ENCODE data around the gene SOD1. TPM values are rescaled to one million over a fixed set of nuclear protein-coding genes. Genes with fewer than 3 reads are reported as not detected.
A peak's percentile ranks its signal among the peaks of the same experiment; 100 is the strongest.

The SOD1 gene
- total RNA-seq, 1 donor = 207 TPM

DNA sequence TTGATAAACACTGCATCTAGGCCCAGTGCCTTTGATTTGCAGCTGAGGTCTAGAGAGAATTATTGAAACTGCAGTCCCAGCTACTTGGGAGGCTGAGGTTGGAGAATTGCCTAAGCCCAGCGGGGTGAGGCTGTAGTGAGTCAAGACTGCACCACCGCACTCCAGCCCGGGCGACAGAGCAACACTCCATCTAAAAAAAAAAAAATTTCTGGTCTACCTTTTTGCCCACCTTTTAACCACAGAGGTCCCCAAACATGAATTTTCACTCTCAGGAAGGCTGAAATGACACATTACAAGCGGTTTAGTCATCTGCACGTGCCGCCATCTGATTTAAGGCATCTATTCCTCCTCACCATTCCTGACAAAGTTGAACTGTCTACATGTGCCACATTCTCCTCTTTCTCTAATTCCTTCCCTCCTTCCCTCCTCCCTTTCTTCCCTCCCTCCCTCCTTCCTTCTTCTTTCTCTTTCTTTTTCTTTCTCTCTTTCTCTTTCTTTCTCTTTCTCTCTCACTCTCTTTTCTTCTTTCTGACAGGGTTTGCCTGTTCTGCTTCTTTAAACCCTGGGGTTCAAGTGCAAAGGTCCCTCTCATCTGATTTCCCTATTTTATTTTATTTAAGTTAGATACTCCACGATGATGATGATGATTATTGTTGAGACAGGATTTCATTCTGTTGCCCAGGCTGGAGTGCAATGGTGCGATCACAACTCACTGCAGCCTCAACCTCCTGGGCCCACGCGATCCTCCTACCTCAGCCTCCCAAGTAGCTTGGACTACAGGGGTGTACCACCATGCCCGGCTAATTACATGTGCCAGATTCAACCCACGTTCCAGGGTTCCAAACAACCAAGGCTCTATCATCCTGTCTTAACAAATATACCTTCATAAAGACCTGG lies 3.0 kb upstream of the SOD1 start:
- Histone ChIP-seq H3K79me2 (ENCODE audit: insufficient read depth, low read length) (peaks cover 20% of the 10 kb centered on the region), H3K27ac (ENCODE audit: low read depth, low read length) (no peak overlapping the region), H4K20me1 (ENCODE audit: insufficient read depth, low read length) (peaks cover 10% of the 10 kb centered on the region), H2AFZ (ENCODE audit: low read length) (no peak overlapping the region), H3K4me1 (ENCODE audit: insufficient read depth, low read length) (peaks cover 10% of the 10 kb centered on the region), H3K4me2 (ENCODE audit: insufficient read depth, low read length) (no peak overlapping the region), H3K27me3 (ENCODE audit: insufficient read depth, low read length) (no peaks in the 10 kb centered on the region), H3K36me3 (ENCODE audit: insufficient read depth, low read length) (no peaks in the 10 kb centered on the region), H3K9me3 (ENCODE audit: low read depth, low read length) (no peaks in the 10 kb centered on the region), H3K4me3 (ENCODE audit: insufficient read depth, low read length) (no peak overlapping the region)
- TF ChIP-seq, protein P1, sequence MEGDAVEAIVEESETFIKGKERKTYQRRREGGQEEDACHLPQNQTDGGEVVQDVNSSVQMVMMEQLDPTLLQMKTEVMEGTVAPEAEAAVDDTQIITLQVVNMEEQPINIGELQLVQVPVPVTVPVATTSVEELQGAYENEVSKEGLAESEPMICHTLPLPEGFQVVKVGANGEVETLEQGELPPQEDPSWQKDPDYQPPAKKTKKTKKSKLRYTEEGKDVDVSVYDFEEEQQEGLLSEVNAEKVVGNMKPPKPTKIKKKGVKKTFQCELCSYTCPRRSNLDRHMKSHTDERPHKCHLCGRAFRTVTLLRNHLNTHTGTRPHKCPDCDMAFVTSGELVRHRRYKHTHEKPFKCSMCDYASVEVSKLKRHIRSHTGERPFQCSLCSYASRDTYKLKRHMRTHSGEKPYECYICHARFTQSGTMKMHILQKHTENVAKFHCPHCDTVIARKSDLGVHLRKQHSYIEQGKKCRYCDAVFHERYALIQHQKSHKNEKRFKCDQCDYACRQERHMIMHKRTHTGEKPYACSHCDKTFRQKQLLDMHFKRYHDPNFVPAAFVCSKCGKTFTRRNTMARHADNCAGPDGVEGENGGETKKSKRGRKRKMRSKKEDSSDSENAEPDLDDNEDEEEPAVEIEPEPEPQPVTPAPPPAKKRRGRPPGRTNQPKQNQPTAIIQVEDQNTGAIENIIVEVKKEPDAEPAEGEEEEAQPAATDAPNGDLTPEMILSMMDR (IDR thresholded peaks at IDR 0.05; ENCODE audit: extremely low read depth, low read depth, low read length) = no peak
- no peak for DNase-seq (ENCODE audit: insufficient read length, low spot score, missing footprints)

- Histone ChIP-seq H3K4me1 (ENCODE audit: insufficient read depth, low read length) (peaks cover 13% of the 10 kb centered on the region), H3K4me2 (ENCODE audit: insufficient read depth, low read length) (no peak overlapping the region), H3K9me3 (ENCODE audit: low read depth, low read length) (no peaks in the 10 kb centered on the region), H2AFZ (ENCODE audit: low read length) (no peak overlapping the region), H4K20me1 (ENCODE audit: insufficient read depth, low read length) (peaks cover 18% of the 10 kb centered on the region), H3K4me3 (ENCODE audit: insufficient read depth, low read length) (no peak overlapping the region), H3K36me3 (ENCODE audit: insufficient read depth, low read length) (peaks cover 9% of the 10 kb centered on the region), H3K79me2 (ENCODE audit: insufficient read depth, low read length) (peaks cover 35% of the 10 kb centered on the region), H3K27me3 (ENCODE audit: insufficient read depth, low read length) (no peaks in the 10 kb centered on the region), H3K27ac (ENCODE audit: low read depth, low read length) (no peak overlapping the region)
- DNase-seq (ENCODE audit: insufficient read length, low spot score, missing footprints) = no peak
- TF ChIP-seq, protein P1 (IDR thresholded peaks at IDR 0.05; ENCODE audit: extremely low read depth, low read depth, low read length) = no peak
These were observed 1.4 kb upstream of the SOD1 start for GRCh38 chr21:31658053-31658452.

DNA sequence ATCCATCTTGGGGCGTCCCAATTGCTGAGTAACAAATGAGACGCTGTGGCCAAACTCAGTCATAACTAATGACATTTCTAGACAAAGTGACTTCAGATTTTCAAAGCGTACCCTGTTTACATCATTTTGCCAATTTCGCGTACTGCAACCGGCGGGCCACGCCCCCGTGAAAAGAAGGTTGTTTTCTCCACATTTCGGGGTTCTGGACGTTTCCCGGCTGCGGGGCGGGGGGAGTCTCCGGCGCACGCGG lies 282 bp upstream of the SOD1 start:
- H4K20me1 ChIP-seq (ENCODE audit: insufficient read depth, low read length) = peaks cover 18% of the 10 kb centered on the region
- no peaks in the 10 kb centered on the region for H3K27me3 ChIP-seq (ENCODE audit: insufficient read depth, low read length)
- peak overlapping the region; percentile 91 for H2AFZ ChIP-seq (ENCODE audit: low read length)
- peak overlapping the region; percentile 83 for H3K27ac ChIP-seq (ENCODE audit: low read depth, low read length)
- TF ChIP-seq, protein P1 (IDR thresholded peaks at IDR 0.05; ENCODE audit: extremely low read depth, low read depth, low read length) = no peak
- H3K36me3 ChIP-seq (ENCODE audit: insufficient read depth, low read length) = peaks cover 11% of the 10 kb centered on the region
- H3K4me2 ChIP-seq (ENCODE audit: insufficient read depth, low read length) = peak overlapping the region; percentile 88
- H3K4me3 ChIP-seq (ENCODE audit: insufficient read depth, low read length) = peak overlapping the region; percentile 88
- no peak for DNase-seq (ENCODE audit: insufficient read length, low spot score, missing footprints)
- peaks cover 46% of the 10 kb centered on the region for H3K79me2 ChIP-seq (ENCODE audit: insufficient read depth, low read length)
- H3K4me1 ChIP-seq (ENCODE audit: insufficient read depth, low read length) = peaks cover 13% of the 10 kb centered on the region
- H3K9me3 ChIP-seq (ENCODE audit: low read depth, low read length) = no peaks in the 10 kb centered on the region

GRCh38 chr21:31660259-31660565 lies 719 bp downstream of the SOD1 start:
- H3K4me1 ChIP-seq (ENCODE audit: insufficient read depth, low read length) = peaks cover 13% of the 10 kb centered on the region
- H3K4me3 ChIP-seq (ENCODE audit: insufficient read depth, low read length) = peak overlapping the region; percentile 88
- H2AFZ ChIP-seq (ENCODE audit: low read length) = peak overlapping the region; percentile 49
- no peak for DNase-seq (ENCODE audit: insufficient read length, low spot score, missing footprints)
- H4K20me1 ChIP-seq (ENCODE audit: insufficient read depth, low read length) = peaks cover 18% of the 10 kb centered on the region
- peaks cover 54% of the 10 kb centered on the region for H3K79me2 ChIP-seq (ENCODE audit: insufficient read depth, low read length)
- peak overlapping the region; percentile 93 for H3K4me2 ChIP-seq (ENCODE audit: insufficient read depth, low read length)
- H3K9me3 ChIP-seq (ENCODE audit: low read depth, low read length) = no peaks in the 10 kb centered on the region
- H3K27me3 ChIP-seq (ENCODE audit: insufficient read depth, low read length) = no peaks in the 10 kb centered on the region
- TF ChIP-seq, protein P1 (IDR thresholded peaks at IDR 0.05; ENCODE audit: extremely low read depth, low read depth, low read length) = no peak
- peak overlapping the region; percentile 77 for H3K27ac ChIP-seq (ENCODE audit: low read depth, low read length)
- peaks cover 12% of the 10 kb centered on the region for H3K36me3 ChIP-seq (ENCODE audit: insufficient read depth, low read length)

All from osteoblast (primary cell).